Activated CD4-positive, CD25-positive, alpha-beta regulatory T cell (primary cell): Measurements from ENCODE around the gene PLXNA4.

Experiments used
- DNase-seq, 4 experiments: peaks; one replicate each; lab custom pipeline; 2025; lab: John Stamatoyannopoulos, UW

Gene PLXNA4

DNA sequence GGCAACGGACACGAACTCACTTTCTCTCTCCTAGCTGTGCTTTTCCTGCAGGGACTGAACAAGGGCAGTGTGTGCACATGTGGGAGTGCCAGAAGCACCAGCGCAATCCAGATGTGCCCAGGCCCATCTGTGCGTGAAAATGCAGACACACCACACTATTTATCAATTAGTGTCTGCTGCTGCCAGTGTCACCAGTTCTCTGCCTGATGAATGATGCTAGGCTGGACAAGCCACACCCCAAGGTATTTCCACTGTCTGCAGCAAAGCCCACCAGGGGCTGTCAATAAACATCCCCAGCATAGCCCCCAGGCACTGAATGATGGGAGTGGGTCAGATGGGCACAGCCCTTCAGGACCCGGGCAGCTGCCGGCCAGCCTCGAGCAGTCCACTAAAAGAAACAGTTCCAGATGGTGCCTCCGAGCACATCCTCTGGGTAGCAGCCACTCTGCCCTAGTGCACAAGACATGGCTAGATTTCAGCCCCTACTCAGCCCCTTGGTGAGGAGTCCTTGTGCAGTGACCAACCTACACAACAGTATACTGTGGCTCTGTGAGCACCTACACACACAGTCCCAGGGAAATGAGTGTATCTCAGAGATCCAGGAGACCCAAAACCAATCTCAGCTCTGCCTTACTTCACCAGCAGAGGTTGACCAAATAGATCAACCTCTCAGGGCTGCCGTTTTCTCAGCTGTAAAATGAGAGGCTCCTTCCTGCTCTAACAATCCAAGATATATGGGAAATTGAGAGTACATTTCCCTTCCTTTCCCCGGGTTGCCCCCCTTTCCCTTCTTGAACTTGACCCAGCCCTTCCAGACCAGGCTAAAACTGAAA lies 314.7 kb downstream of the PLXNA4 start:
- no peak for DNase-seq

DNA sequence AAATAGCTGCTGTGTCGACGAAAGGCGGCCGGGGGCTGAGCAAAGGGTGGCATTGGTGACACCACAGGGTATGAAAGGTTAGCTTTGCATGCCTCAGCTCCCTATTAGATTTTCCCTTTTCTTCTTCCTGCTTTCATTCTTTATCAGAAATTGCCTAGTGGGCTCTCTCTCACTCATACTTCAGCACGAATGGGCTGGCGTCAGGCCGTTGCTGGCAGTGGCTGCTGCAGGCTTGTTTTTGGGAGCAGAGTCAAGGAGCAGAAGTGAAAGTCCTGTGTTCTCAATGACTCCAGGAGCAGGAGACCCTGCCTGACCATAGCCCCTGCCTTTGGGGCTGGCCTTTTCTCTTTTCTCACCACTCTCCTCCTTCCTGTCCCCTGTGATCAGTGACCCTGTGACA lies 318.0 kb downstream of the PLXNA4 start:
- DNase-seq, result no peak

DNA sequence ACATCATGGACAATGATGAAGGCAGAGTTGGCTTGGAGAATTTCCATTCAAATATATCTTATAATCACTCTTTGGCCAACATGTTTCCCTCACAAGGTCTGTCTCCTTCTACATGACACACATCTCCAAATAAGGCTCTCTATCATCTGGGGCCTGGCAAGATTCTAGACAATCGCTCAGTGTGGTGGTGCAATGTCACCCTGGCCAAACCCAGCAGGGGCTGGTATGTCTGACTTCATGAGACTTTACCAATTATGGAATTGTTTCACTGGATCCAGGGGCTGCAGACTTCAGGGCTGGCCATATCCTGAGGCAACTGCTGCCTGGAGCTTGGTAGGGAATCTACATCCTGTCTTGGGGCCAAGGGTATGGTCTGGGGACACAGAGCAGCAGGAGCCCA lies 319.0 kb downstream of the PLXNA4 start:
- no peak for DNase-seq

DNA sequence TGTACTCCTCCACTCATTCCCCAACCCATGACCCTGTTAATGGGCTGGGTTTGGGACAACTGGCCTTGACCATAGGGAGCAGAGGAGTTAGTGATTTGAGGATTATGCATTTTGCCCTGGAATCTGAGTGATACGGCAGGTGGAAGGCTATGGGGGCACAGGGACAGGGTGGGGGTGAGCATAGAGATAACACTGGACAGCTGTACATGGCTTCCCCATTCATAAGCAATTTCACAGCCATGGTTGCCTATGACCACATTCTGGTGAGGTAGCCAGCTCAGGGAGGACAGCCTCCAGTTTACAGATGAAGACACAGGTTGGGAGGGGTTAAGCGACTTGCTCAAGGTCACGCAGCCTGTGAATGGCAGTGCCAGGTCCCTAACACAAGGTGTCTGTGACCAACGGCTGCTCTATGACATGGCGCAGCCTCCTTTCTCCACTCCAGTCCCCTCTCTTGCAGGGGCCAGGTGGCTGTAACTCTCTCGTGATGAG lies 319.5 kb downstream of the PLXNA4 start:
- no peak for DNase-seq

DNA sequence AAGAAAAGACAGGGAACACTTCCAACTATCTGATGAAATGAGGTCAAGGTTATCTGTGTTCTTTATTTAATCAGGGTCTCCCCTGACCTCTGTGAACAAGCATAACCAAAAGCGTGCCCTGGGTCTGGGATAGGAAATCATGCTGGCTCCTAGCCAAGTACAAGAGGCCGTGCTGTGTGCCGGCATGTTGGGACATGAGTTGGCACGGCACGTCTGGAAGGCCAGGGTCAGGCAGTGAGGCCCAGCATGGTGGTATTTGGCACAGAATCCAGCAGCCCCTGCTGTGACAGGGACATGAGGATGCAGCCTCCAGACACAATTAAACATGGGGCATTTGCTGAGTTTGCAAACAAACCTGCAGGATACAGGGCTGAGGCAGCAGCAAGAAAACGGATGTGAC lies 320.4 kb downstream of the PLXNA4 start:
- DNase-seq, result no peak

GRCh38 chr7:132255115-132255797 lies 321.0 kb downstream of the PLXNA4 start:
- DNase-seq, result no peak

DNA sequence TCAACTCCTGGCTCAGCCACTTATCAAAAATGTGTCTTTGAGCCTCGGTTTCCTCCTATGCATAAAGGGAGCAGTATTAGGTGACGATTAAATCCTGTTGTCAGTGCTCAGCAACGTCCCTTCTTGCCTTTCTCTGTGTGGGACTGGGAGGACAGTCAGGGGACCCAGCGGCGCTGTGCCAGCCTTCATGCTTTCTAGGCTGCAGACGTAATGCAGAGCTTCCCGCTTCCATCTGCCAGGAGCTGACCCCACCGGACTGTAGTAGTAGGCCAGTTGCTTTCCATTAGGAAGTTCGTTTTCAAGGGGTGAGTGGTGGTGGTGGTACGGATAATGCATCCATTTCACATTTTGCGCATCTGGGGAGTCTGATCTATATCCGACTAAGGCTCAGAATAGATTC lies 321.8 kb downstream of the PLXNA4 start:
- DNase-seq, result no peak

- no peak for DNase-seq
Measured at GRCh38 chr7:132252793-132253100, 323.5 kb downstream of the PLXNA4 start.

- no peak for DNase-seq
Measured at GRCh38 chr7:132251327-132251659, 325.0 kb downstream of the PLXNA4 start.

- no peak for DNase-seq
Measured at GRCh38 chr7:132250480-132251326, 325.6 kb downstream of the PLXNA4 start.

- DNase-seq, result no peak
Measured at GRCh38 chr7:132249256-132249971, 326.9 kb downstream of the PLXNA4 start.

DNA sequence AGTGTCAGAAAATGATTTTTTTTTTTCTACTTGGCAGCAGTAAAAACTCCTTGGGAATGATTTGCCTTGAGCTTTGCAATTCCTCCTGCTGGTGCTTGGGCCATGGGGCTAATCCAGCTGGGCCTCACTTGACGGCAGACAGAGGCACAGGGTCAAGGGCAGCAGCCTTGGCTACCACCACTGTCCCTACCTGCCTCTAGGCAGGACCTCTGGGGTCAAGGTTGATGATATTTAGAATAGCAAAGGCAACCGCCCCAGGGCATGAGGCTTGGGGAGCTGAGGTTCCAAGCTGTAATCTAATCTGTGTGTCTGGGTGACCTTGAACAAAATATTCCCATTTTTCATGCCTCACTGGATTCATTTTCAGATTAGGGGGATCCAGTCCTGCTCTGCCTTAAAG lies 327.4 kb downstream of the PLXNA4 start:
- DNase-seq, result no peak

DNA sequence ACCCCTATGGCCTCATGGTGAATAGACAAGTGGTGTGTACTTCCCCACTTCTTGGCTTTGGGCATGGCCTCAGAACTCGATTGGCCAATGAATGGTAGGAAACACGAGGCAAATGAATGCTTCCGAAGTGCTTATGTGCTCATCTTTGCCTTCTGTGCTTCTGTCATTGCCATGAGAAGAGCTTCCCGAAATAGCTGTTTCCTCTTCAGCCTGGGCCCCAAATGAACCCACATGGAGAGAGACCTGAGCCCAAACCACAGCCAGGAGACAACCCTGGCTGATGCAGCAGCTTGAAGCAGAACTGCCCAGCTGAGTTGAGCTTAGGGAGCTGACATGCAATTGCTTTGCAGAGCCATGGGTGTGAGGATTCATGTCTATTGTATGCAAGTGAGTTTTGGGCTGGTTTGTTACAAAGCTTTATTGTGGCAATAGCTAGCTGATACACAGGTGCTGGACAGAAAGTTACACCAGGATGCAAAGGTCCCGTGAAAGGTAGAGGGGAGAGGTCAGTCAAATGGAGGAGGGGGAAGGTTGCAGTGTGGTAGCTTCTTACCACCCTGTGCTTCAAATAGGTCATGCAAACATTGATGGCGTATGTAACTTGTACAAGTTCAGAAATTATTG lies 328.2 kb downstream of the PLXNA4 start:
- DNase-seq, result no peak

GRCh38 chr7:132246591-132246990 lies 329.7 kb downstream of the PLXNA4 start:
- no peak for DNase-seq

GRCh38 chr7:132245539-132245938 lies 330.7 kb downstream of the PLXNA4 start:
- no peak for DNase-seq

GRCh38 chr7:132244903-132245480 lies 331.3 kb downstream of the PLXNA4 start:
- no peak for DNase-seq

DNA sequence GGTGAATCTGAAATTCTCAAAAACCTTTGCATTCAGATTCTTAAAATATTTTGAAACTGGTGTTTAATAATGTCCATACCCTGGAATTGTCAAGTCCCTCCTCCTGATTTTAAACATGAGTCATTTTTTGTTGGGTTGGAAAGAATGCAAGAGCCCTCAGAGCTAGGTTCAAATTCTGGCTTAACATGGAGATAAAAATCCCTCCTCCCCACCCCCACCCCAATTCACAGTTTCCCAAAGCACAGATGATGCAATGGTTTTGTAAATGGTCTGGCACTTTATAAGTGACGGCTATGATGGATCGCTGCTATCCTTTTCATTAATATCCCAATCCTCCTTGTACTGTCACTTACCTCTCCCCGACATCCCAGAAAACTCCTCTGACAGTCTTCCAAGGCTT lies 332.8 kb downstream of the PLXNA4 start:
- DNase-seq, result no peak

DNA sequence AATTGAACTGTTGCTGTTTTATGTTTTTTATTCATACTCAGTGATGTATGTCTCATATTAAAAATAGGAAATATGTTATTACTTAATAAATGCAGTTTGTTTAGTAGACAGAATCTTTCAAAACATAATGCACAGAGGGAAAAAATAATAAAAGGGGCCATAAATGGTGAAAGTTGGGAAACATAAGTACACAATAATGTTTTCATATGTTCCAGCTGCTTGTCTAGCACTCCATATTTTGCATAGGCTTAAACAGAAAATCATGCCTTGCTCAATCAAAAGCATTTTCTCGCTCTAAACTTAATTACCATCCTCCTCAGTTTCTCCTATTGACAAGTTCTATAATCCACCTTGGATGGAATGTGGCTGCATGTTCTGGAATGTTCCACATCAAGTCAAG lies 333.2 kb downstream of the PLXNA4 start:
- DNase-seq, result no peak

- no peak for DNase-seq
Measured at GRCh38 chr7:132242192-132242812, 334.0 kb downstream of the PLXNA4 start.

DNA sequence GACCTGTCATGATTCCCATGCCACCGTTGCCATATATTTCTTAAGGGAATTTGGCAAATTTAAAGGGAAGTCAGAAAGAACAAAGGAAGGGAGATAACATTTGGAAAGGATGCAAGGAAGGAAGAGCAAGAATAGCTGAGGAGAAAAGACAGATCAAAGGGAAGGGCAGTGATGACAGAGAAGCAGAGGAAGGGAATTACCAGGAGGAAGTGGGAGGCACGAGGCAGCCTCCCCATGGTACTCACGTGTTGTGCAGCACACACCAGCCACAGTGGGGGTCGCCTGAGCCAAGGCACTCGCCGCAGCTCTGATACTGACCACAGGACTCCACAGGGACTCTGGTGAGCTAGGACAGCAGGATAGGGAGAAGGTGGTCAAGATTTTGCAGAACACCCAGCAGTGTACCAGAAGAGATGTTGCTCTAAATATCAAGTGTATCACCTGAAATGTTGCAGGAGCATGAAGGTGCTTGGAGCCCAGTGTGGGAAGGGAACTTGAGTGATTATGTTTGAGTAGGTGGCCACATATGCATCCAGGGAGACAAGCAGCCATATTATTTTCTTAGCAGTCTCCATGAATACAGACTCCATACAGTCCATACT lies 335.3 kb downstream of the PLXNA4 start:
- no peak for DNase-seq
